ENCODE data around the gene RBP3.

RBP3 gene

DNA sequence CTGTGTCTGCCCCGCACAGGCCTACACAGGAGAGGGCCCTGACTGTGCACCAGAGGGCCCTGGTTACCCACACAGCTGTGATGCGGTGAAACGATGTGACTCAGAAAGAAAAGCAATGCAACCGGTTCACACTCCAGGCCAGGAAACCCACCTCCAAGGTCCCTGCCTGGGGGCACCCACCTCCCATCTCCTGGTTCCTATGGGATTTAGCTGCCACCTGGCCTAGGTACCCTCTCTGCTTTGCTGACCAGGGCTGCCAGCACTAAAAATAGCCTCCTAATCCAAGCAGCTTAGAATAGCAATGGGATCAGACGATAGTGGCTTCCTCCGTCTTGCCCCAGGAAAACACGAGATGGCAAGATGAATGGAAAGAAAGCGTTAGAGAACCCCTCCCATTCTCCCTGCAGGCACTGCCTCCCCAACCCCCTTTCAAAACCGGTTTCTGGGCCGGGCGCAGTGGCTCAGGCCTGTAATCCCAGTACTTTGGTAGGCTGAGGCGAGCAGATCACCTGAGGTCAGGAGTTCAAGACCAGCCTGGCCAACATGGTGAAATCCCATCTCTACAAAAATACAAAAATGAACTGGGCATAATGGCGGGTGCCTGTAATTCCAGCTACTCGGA, 12.4 kb downstream of the RBP3 start:
- Histone ChIP-seq H4K20me1 (ENCODE audit: insufficient read depth, low read length) (no peaks in the 10 kb centered on the region; the same call in 1 of the 2 replicates), H3K9me3 (ENCODE audit: insufficient read depth, low read length, severe bottlenecking) (no peaks in the 10 kb centered on the region), H3K79me2 (ENCODE audit: insufficient read depth, low read length) (no peaks in the 10 kb centered on the region), H3K36me3 (ENCODE audit: insufficient read depth, low read length) (no peaks in the 10 kb centered on the region), H3K4me2 (ENCODE audit: insufficient read depth, low read length) (no peak overlapping the region), H3K27ac (ENCODE audit: low read length) (no peak overlapping the region), H3K4me3 (ENCODE audit: low read depth in 1 of 2, low read length in 2 of 2) (no peak overlapping the region), H3K4me1 (ENCODE audit: insufficient read depth, low read length) (no peaks in the 10 kb centered on the region), H3K27me3 (ENCODE audit: insufficient read depth, low read length, poor library complexity) (peaks cover 6% of the 10 kb centered on the region), H3K9ac (ENCODE audit: low read depth, low read length) (no peak overlapping the region), H2AFZ (ENCODE audit: low read depth, low read length) (no peak overlapping the region)
- TF ChIP-seq, protein P1, sequence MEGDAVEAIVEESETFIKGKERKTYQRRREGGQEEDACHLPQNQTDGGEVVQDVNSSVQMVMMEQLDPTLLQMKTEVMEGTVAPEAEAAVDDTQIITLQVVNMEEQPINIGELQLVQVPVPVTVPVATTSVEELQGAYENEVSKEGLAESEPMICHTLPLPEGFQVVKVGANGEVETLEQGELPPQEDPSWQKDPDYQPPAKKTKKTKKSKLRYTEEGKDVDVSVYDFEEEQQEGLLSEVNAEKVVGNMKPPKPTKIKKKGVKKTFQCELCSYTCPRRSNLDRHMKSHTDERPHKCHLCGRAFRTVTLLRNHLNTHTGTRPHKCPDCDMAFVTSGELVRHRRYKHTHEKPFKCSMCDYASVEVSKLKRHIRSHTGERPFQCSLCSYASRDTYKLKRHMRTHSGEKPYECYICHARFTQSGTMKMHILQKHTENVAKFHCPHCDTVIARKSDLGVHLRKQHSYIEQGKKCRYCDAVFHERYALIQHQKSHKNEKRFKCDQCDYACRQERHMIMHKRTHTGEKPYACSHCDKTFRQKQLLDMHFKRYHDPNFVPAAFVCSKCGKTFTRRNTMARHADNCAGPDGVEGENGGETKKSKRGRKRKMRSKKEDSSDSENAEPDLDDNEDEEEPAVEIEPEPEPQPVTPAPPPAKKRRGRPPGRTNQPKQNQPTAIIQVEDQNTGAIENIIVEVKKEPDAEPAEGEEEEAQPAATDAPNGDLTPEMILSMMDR (IDR thresholded peaks at IDR 0.05; ENCODE audit: borderline replicate concordance, extremely low read depth, low read length, poor library complexity, severe bottlenecking): no peak
- no peak for TF ChIP-seq EZH2 (IDR thresholded peaks at IDR 0.05; ENCODE audit: borderline replicate concordance, low read depth, low read length, severe bottlenecking)
- no peak for ATAC-seq (ENCODE audit: insufficient read depth, low read depth)
- DNase-seq: no peak

DNA sequence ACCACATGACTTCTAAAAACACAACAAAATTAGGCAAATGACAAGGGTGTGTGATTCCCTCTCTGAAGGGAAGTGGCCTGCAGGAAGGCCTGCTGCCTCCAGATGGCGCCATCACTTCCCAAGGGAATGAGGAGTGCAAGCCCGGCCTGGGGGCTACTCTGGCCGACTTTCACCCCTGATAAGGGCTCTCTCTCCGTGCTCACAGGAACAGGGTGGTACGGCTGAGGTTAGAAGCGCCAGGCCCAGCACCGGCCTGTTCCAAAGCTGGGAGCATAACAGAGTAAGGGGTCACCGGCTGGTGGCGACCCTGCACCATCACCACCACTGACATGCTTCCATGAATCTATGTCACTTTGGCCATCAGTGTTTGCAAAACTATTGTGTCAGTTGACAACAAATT, 13.1 kb downstream of the RBP3 start:
- TF ChIP-seq, protein P1 (IDR thresholded peaks at IDR 0.05; ENCODE audit: borderline replicate concordance, extremely low read depth, low read length, poor library complexity, severe bottlenecking): peak; percentile 81
- TF ChIP-seq EZH2 (IDR thresholded peaks at IDR 0.05; ENCODE audit: borderline replicate concordance, low read depth, low read length, severe bottlenecking): no peak
- peak; percentile 41 for DNase-seq
- Histone ChIP-seq H3K4me3 (ENCODE audit: low read depth in 1 of 2, low read length in 2 of 2) (no peak overlapping the region), H3K9me3 (ENCODE audit: insufficient read depth, low read length, severe bottlenecking) (no peaks in the 10 kb centered on the region), H3K4me1 (ENCODE audit: insufficient read depth, low read length) (no peaks in the 10 kb centered on the region), H3K9ac (ENCODE audit: low read depth, low read length) (no peak overlapping the region), H4K20me1 (ENCODE audit: insufficient read depth, low read length) (peaks cover 4% of the 10 kb centered on the region; the same call in 1 of the 2 replicates), H3K27me3 (ENCODE audit: insufficient read depth, low read length, poor library complexity) (peaks cover 9% of the 10 kb centered on the region), H3K4me2 (ENCODE audit: insufficient read depth, low read length) (no peak overlapping the region), H3K36me3 (ENCODE audit: insufficient read depth, low read length) (no peaks in the 10 kb centered on the region), H3K79me2 (ENCODE audit: insufficient read depth, low read length) (no peaks in the 10 kb centered on the region), H3K27ac (ENCODE audit: low read length) (no peak overlapping the region), H2AFZ (ENCODE audit: low read depth, low read length) (no peak overlapping the region)
- ATAC-seq (ENCODE audit: insufficient read depth, low read depth): peak; percentile 55; the same call in 1 of the 3 replicates

GRCh38 chr10:47362199-47362598, 14.0 kb downstream of the RBP3 start:
- ATAC-seq (ENCODE audit: insufficient read depth, low read depth) (no peak), DNase-seq (no peak)
- Histone ChIP-seq H3K9ac (ENCODE audit: low read depth, low read length) (no peak overlapping the region), H3K4me3 (ENCODE audit: low read depth in 1 of 2, low read length in 2 of 2) (no peak overlapping the region), H3K9me3 (ENCODE audit: insufficient read depth, low read length, severe bottlenecking) (no peaks in the 10 kb centered on the region), H3K4me1 (ENCODE audit: insufficient read depth, low read length) (no peaks in the 10 kb centered on the region), H3K79me2 (ENCODE audit: insufficient read depth, low read length) (no peaks in the 10 kb centered on the region), H3K27me3 (ENCODE audit: insufficient read depth, low read length, poor library complexity) (peaks cover 17% of the 10 kb centered on the region), H4K20me1 (ENCODE audit: insufficient read depth, low read length) (peaks cover 4% of the 10 kb centered on the region; the same call in 1 of the 2 replicates), H2AFZ (ENCODE audit: low read depth, low read length) (no peak overlapping the region), H3K4me2 (ENCODE audit: insufficient read depth, low read length) (no peak overlapping the region), H3K36me3 (ENCODE audit: insufficient read depth, low read length) (no peaks in the 10 kb centered on the region), H3K27ac (ENCODE audit: low read length) (no peak overlapping the region)
- no peak for TF ChIP-seq EZH2 (IDR thresholded peaks at IDR 0.05; ENCODE audit: borderline replicate concordance, low read depth, low read length, severe bottlenecking)
- TF ChIP-seq, protein P1 (IDR thresholded peaks at IDR 0.05; ENCODE audit: borderline replicate concordance, extremely low read depth, low read length, poor library complexity, severe bottlenecking): no peak

Data from DND-41 (cell line).